NOMO-1 treated with dmso at 0.1 percent for 144 hours (cell line): ENCODE results near the gene STAG1.
"Not testable (repeated sequence)": the region's sequence is repeated elsewhere in the genome, so short reads cannot be mapped to it uniquely, and the experiment has no call there.

Experiments used
- DNase-seq: peaks from one replicate; lab custom pipeline; 2025; ENCODE audit not compliant: unreplicated experiment; lab: John Stamatoyannopoulos, UW

The STAG1 gene

GRCh38 chr3:136514533-136514932, 237.6 kb downstream of the STAG1 start:
- DNase-seq, result not testable (repeated sequence)

- no peak for DNase-seq
These were observed 238.8 kb downstream of the STAG1 start for GRCh38 chr3:136513367-136513766.

- DNase-seq, result no peak
These were observed 239.8 kb downstream of the STAG1 start for GRCh38 chr3:136512381-136512780.

- no peak for DNase-seq
These were observed 246.5 kb downstream of the STAG1 start for GRCh38 chr3:136505676-136506075.

GRCh38 chr3:136503056-136503455, 249.1 kb downstream of the STAG1 start:
- DNase-seq, result no peak

GRCh38 chr3:136498919-136499447, 253.2 kb downstream of the STAG1 start:
- no peak for DNase-seq

GRCh38 chr3:136495213-136495612, 257.0 kb downstream of the STAG1 start:
- no peak for DNase-seq

- DNase-seq, result no peak
These were observed 261.4 kb downstream of the STAG1 start for GRCh38 chr3:136490646-136491405.

- DNase-seq, result no peak
These were observed 266.4 kb downstream of the STAG1 start for GRCh38 chr3:136485777-136486176.

- no peak for DNase-seq
These were observed 275.9 kb downstream of the STAG1 start for GRCh38 chr3:136476280-136476679.

GRCh38 chr3:136474876-136475275, 277.3 kb downstream of the STAG1 start:
- DNase-seq, result not testable (repeated sequence)

GRCh38 chr3:136473716-136474326, 278.4 kb downstream of the STAG1 start:
- DNase-seq, result no peak

- no peak for DNase-seq
These were observed 286.9 kb downstream of the STAG1 start for GRCh38 chr3:136465296-136465695.

GRCh38 chr3:136464502-136464901, 287.7 kb downstream of the STAG1 start:
- DNase-seq, result no peak

GRCh38 chr3:136463170-136463569, 289.0 kb downstream of the STAG1 start:
- no peak for DNase-seq

GRCh38 chr3:136457793-136458192, 294.4 kb downstream of the STAG1 start:
- DNase-seq, result no peak

GRCh38 chr3:136456196-136456595, 296.0 kb downstream of the STAG1 start:
- no peak for DNase-seq

- no peak for DNase-seq
These were observed 307.6 kb downstream of the STAG1 start for GRCh38 chr3:136444581-136444980.

- DNase-seq, result no peak
These were observed 315.1 kb downstream of the STAG1 start for GRCh38 chr3:136437043-136437442.

- no peak for DNase-seq
These were observed 317.7 kb downstream of the STAG1 start for GRCh38 chr3:136434429-136434828.

GRCh38 chr3:136432685-136433084, 319.5 kb downstream of the STAG1 start:
- no peak for DNase-seq

GRCh38 chr3:136428167-136428566, 324.0 kb downstream of the STAG1 start:
- no peak for DNase-seq
